Coronary artery (tissue), 2 donors: ENCODE data around the gene SPATS2L.

Source experiments
- DNase-seq: peaks from one replicate; pipeline ENCODE4 v3.0.0-alpha.2; 2017; ENCODE audit warnings: low spot score
- H3K27ac ChIP-seq, 2 donors: fragments of 200-600 bp; sonication (generic); one replicate each; pipeline ENCODE4 v1.5.1; 2016 to 2019
- H3K4me3 ChIP-seq: fragments of 200-600 bp; sonication (generic); 2 replicates; pipeline ENCODE4 v1.5.1; 2016; ENCODE audit warnings: mild to moderate bottlenecking, moderate library complexity
- TF ChIP-seq, protein P1 (sequence below): fragments of 200-600 bp; sonication (generic); IDR thresholded peaks from one replicate; pipeline ENCODE4 v1.5.1; 2019; ENCODE audit warnings: antibody characterized with exemption

Gene SPATS2L

DNA sequence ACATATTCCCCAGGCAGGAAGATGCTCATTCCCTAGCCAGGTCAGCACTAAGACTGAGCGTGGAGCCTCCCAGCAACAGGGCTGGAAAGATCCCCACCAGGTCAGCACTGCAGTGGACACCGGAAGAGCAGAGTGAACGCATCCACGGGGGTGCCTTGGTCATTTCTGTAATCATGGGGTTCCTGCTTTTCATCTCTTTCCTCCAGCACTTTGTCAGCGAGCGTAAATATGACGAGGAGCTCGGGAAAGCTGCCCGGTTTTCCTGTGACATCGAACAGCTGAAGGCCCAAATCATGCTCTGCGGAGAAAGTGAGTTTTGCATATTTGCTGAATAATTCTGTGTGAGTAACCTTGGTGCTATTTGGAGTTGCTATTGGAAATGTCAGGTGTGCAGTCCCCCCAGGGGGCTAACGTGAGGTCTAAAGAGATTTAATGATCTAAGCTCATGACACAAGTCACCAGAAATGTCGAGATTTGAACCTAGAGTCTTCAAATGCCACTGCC lies 163.3 kb downstream of the SPATS2L start:
- no peak for DNase-seq
- TF ChIP-seq, protein P1, sequence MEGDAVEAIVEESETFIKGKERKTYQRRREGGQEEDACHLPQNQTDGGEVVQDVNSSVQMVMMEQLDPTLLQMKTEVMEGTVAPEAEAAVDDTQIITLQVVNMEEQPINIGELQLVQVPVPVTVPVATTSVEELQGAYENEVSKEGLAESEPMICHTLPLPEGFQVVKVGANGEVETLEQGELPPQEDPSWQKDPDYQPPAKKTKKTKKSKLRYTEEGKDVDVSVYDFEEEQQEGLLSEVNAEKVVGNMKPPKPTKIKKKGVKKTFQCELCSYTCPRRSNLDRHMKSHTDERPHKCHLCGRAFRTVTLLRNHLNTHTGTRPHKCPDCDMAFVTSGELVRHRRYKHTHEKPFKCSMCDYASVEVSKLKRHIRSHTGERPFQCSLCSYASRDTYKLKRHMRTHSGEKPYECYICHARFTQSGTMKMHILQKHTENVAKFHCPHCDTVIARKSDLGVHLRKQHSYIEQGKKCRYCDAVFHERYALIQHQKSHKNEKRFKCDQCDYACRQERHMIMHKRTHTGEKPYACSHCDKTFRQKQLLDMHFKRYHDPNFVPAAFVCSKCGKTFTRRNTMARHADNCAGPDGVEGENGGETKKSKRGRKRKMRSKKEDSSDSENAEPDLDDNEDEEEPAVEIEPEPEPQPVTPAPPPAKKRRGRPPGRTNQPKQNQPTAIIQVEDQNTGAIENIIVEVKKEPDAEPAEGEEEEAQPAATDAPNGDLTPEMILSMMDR, result no peak
- peak overlapping the region in 1 of 2 donors; percentile 55 for H3K27ac ChIP-seq
- no peak overlapping the region for H3K4me3 ChIP-seq

GRCh38 chr2:200470230-200470629 lies 163.7 kb downstream of the SPATS2L start:
- TF ChIP-seq, protein P1, result no peak
- DNase-seq, result no peak
- Histone ChIP-seq H3K27ac (no peak overlapping the region), H3K4me3 (no peak overlapping the region)

DNA sequence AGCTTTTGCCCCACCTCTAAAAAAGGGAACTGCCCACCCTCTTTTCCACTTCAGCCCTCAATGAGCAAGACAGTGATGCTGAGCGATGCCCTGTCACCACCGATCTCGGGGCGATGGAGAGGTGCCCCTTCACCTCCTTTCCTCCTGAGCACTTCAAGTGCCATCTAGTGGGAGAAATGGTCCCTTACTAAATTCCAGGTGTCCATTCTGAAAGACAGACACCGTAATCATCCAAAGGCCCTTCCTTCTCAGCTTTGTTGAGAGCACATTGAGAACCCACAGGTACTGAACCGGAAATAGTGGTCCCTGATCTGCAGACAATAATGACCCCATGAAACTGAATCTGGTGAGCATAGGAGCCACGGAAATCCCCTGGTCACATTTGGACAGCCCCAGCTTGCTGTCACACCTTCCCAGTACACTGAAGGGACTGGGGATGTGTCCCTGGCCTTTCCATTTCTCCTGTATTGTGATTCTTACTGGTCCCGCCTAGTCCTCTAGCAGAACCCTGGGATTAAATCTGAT lies 164.9 kb downstream of the SPATS2L start:
- no peak overlapping the region for H3K27ac ChIP-seq
- TF ChIP-seq, protein P1, result peak; percentile 20
- no peak for DNase-seq
- no peak overlapping the region for H3K4me3 ChIP-seq

DNA sequence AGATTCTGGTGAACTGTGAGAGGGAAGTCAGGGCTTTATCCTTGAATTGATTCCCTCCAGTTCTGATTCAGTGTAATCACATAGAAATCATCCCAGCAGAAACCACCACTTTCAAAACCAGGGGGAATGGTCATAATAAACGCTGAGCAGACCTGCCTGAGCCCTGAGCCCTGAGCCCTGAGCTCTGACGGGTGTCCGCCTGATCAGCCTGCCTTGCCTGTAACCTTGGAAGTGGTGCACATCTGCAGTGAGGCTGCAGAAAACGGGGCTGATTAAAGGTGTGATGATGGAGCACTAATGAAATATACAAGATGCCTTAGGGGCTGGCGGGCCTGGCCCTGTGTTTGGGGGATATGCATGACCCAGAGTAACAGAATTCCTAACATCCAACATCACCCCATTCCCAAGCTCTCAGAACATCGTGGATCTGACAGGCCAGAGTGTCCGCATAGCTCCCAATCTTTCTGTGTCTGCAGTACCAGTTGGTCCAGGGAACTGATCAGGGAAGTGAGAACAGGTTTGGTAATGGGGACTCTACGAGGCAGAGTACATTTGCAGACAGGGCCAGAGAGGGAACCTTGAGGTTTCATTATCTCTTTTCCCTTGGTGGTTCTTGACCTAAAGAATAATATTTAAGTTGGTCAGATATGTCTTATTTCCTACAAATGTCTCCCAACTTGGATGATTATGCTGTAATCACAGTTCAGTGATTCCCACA lies 165.6 kb downstream of the SPATS2L start:
- H3K4me3 ChIP-seq, result no peak overlapping the region
- TF ChIP-seq, protein P1, result no peak
- DNase-seq, result no peak
- H3K27ac ChIP-seq, result no peak overlapping the region

- H3K27ac ChIP-seq, result no peak overlapping the region
- no peak for DNase-seq
- TF ChIP-seq, protein P1, result no peak
- H3K4me3 ChIP-seq, result no peak overlapping the region
These were observed 166.5 kb downstream of the SPATS2L start for GRCh38 chr2:200472853-200473464.

DNA sequence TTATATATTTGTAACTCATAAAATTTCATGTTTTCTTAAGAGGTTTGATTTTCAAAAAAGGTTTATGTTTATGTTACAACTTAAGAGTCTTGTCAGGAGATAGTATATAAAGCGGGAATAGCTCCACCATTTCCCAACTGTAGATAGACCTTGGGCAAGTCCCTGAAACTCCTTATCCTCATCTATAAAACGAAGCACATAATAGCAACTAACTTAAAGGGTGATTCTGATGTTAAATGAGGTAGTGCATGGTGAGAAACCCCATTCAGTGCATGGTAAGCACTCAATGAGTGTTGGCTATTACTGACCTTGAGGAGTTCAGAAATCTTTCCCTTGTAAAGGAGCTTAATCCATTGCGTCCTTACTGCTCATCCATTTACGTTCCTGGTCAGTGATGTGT lies 169.3 kb downstream of the SPATS2L start:
- Histone ChIP-seq H3K4me3 (no peak overlapping the region), H3K27ac (no peak overlapping the region)
- no peak for DNase-seq
- TF ChIP-seq, protein P1, result no peak
